ENCODE results near the gene CAMK2B. TPM values are rescaled to one million over a fixed set of nuclear protein-coding genes. Genes with fewer than 3 reads are reported as not detected.

Gene CAMK2B
- total and polyA plus RNA-seq, 2 of the 13 experiments (the other 11 are each of a cell fraction or from before 2014, with no cell fraction given): 0.27 to 0.48 TPM

DNA sequence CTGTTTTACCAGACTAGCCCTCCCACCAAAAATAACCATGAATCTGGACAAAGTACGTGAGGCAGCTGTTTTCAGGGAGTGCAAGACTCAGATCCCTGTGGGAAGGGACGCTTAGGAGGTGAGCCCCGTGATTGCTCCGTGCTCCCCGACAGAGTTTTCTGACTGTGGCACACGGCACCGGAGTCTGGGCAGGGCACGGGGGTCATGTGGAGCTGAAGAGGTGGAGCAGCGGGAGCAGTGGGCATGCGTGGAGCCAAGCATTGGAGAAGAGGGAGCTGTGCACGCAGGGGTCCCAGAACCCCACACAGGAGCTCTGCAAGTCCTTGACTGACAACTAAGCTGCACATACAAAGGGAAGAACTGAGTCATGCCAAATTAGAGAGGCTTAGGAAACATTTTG is 11.1 kb upstream of the CAMK2B start (continued):
- TF ChIP-seq, protein P1, sequence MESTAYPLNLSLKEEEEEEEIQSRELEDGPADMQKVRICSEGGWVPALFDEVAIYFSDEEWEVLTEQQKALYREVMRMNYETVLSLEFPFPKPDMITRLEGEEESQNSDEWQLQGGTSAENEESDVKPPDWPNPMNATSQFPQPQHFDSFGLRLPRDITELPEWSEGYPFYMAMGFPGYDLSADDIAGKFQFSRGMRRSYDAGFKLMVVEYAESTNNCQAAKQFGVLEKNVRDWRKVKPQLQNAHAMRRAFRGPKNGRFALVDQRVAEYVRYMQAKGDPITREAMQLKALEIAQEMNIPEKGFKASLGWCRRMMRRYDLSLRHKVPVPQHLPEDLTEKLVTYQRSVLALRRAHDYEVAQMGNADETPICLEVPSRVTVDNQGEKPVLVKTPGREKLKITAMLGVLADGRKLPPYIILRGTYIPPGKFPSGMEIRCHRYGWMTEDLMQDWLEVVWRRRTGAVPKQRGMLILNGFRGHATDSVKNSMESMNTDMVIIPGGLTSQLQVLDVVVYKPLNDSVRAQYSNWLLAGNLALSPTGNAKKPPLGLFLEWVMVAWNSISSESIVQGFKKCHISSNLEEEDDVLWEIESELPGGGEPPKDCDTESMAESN (CRISPR knock-in tag; conservative IDR thresholded peaks at IDR 0.05): no peak
- TF ChIP-seq HMGA1 (CRISPR knock-in tag; conservative IDR thresholded peaks at IDR 0.05): no peak
- no peak for TF ChIP-seq IRX3 (CRISPR knock-in tag; IDR thresholded peaks at IDR 0.05; ENCODE audit: borderline replicate concordance, low read depth)

DNA sequence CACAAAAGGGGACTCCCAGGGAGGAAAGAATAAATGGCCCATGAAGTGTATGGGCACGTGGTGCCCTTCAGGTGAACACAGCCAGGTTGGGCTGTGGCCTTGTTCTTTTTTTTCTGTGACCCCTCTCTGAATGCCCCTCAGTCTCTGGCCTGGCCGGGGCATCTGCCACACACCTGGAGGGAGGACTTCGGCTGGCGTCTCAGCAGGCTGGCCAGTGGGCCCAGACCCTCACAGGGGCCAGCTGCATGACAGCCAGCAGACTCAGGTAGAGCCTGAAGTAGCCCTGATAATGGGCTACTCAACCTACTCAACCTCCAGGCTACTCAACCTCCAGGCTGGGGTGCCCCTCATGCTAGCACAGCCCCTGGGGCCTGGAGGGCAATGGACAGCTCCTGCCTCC is 9.8 kb upstream of the CAMK2B start:
- BruUV-seq (replicated peaks): no TSS peak
- H3K4me2 ChIP-seq (ENCODE audit: low read depth, low read length): no peak overlapping the region
- WGBS (ENCODE audit: low lambda C conversion rate): 13% methylated on average over 3 of the region's 4 CpGs
- H3K4me1 ChIP-seq (ENCODE audit: insufficient read depth, low read length): 0 out of 2 replicates have a peak, but pooled peaks cover 2% of the 10 kb centered on the region
- no peaks in the 10 kb centered on the region for H3K9me3 ChIP-seq (ENCODE audit: low read length)
- no peak overlapping the region for H3K4me3 ChIP-seq (replicated peaks in 1 of 3; ENCODE audit: insufficient read depth in 1 of 3, low read depth in 2 of 3, low read length in 3 of 3)
- H4K20me1 ChIP-seq (ENCODE audit: insufficient read depth, low read length): no peaks in the 10 kb centered on the region
- ATAC-seq (no peak; the same call in 2 of the 3 replicates), FAIRE-seq (no peak), DNase-seq (ENCODE audit: low spot score) (no peak)
- ChIA-PET POLR2A (no interaction called here), CTCF (ENCODE audit: low intra/inter-chr PET ratio, low total read pairs) (no interaction called here)
- in situ Hi-C loops (cut with HindIII; ENCODE audit: extremely low pct_ligation_motif_present, low pct_unique_long_range_greater_than_20kb) (no loop called here), intact Hi-C loops (cut with micrococcal nuclease; ENCODE audit: unreplicated experiment) (no loop called here)
- H3K9ac ChIP-seq (ENCODE audit: insufficient read depth, low read depth, low read length): no peak overlapping the region
- no peaks in the 10 kb centered on the region for H3K36me3 ChIP-seq (replicated peaks in 1 of 2; ENCODE audit: control insufficient read depth in 1 of 2, insufficient read depth in 2 of 2, low read length in 2 of 2)
- TF ChIP-seq ZNF607 (CRISPR knock-in tag; IDR thresholded peaks at IDR 0.05; ENCODE audit: borderline replicate concordance) (no peak), KDM2A (CRISPR knock-in tag; IDR thresholded peaks at IDR 0.05; ENCODE audit: borderline replicate concordance, low read depth) (no peak), ZNF224 (CRISPR knock-in tag; IDR thresholded peaks at IDR 0.05) (no peak)
- TF ChIP-seq, protein P2, sequence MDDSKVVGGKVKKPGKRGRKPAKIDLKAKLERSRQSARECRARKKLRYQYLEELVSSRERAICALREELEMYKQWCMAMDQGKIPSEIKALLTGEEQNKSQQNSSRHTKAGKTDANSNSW (CRISPR knock-in tag; IDR thresholded peaks at IDR 0.05; ENCODE audit: borderline replicate concordance): no peak
- H2AFZ ChIP-seq (ENCODE audit: low read length): no peak overlapping the region
- H3K27me3 ChIP-seq (ENCODE audit: control insufficient read depth in 1 of 2, insufficient read depth in 2 of 2, low read length in 2 of 2): peaks cover 8 to 12% of the 10 kb centered on the region in 2 experiments; a peak in 4 of 5 replicates
- H3K27ac ChIP-seq (ENCODE audit: extremely low read length, insufficient read depth, low read length): no peak overlapping the region
- no peaks in the 10 kb centered on the region for H3K79me2 ChIP-seq (ENCODE audit: insufficient read depth, low read length)
